Nephron (organoid): ENCODE measurements around the gene CLVS2.

Source experiments
- H3K27ac Mint-ChIP-seq, 3 experiments: 2 replicates each; pipeline ENCODE4 v1.8.0; 2020; ENCODE audit warnings: mixed read lengths in 3 of 3, mild to moderate bottlenecking in 2 of 3, moderate library complexity in 1 of 3
- H3K27me3 Mint-ChIP-seq: 2 replicates; pipeline ENCODE4 v1.8.0; 2021; ENCODE audit warnings: low read depth, mild to moderate bottlenecking, moderate library complexity, mixed read lengths
- H3K36me3 Mint-ChIP-seq: 2 replicates; pipeline ENCODE4 v1.8.0; 2020; ENCODE audit warnings: low read depth, mixed read lengths
- H3K4me1 Mint-ChIP-seq: 2 replicates; pipeline ENCODE4 v1.8.0; 2020; ENCODE audit warnings: mixed read lengths
- H3K4me3 Mint-ChIP-seq, 3 experiments: 2 replicates each; pipeline ENCODE4 v1.8.0; 2020; ENCODE audit warnings: mild to moderate bottlenecking in 3 of 3, mixed read lengths in 3 of 3, moderate library complexity in 2 of 3
- H3K9me3 Mint-ChIP-seq: 2 replicates; pipeline ENCODE4 v1.8.0; 2020; ENCODE audit warnings: mixed read lengths
- CTCF ChIP-seq, 3 experiments: fragments of 200-600 bp; sonication (generic); IDR thresholded peaks; one replicate each; pipeline ENCODE4 v1.5.0; 2021; ENCODE audit warnings: antibody characterized with exemption in 3 of 3; ENCODE audit not compliant: unreplicated experiment in 3 of 3

The CLVS2 gene

GRCh38 chr6:123116370-123116769 lies 120.3 kb downstream of the CLVS2 start:
- Mint-ChIP-seq H3K4me1 (no peaks in the 10 kb centered on the region), H3K36me3 (no peaks in the 10 kb centered on the region), H3K27me3 (no peaks in the 10 kb centered on the region), H3K9me3 (no peaks in the 10 kb centered on the region), H3K27ac (no peak overlapping the region), H3K4me3 (no peak overlapping the region)
- TF ChIP-seq CTCF (IDR thresholded peaks at IDR 0.05; ENCODE audit: unreplicated experiment in 3 of 3): no peak

- no peak overlapping the region for H3K27ac Mint-ChIP-seq
- no peaks in the 10 kb centered on the region for H3K36me3 Mint-ChIP-seq
- no peaks in the 10 kb centered on the region for H3K9me3 Mint-ChIP-seq
- no peak overlapping the region for H3K4me3 Mint-ChIP-seq
- no peak for TF ChIP-seq CTCF (IDR thresholded peaks at IDR 0.05; ENCODE audit: unreplicated experiment in 3 of 3)
- H3K4me1 Mint-ChIP-seq: no peaks in the 10 kb centered on the region
- no peaks in the 10 kb centered on the region for H3K27me3 Mint-ChIP-seq
Observed at GRCh38 chr6:123117145-123117908, 121.3 kb downstream of the CLVS2 start.

GRCh38 chr6:123118811-123119210 lies 122.8 kb downstream of the CLVS2 start:
- no peak overlapping the region for H3K27ac Mint-ChIP-seq
- no peaks in the 10 kb centered on the region for H3K4me1 Mint-ChIP-seq
- H3K9me3 Mint-ChIP-seq: no peaks in the 10 kb centered on the region
- H3K4me3 Mint-ChIP-seq: no peak overlapping the region
- no peak for TF ChIP-seq CTCF (IDR thresholded peaks at IDR 0.05; ENCODE audit: unreplicated experiment in 3 of 3)
- no peaks in the 10 kb centered on the region for H3K36me3 Mint-ChIP-seq
- H3K27me3 Mint-ChIP-seq: no peaks in the 10 kb centered on the region
